ENCODE data around the gene KASH5.

GRCh38 chr19:49359851-49360820 lies 27.9 kb upstream of the KASH5 start:
- TF ChIP-seq SUZ12 (IDR thresholded peaks at IDR 0.05; ENCODE audit: extremely low read depth, insufficient read depth, insufficient read length) (no peak), YY1 (IDR thresholded peaks at IDR 0.05; ENCODE audit: insufficient read depth, insufficient read length) (no peak), ZNF274 (IDR thresholded peaks at IDR 0.05; ENCODE audit: low read depth, low read length) (no peak)

Data from NT2/D1 (cell line).